OCI-LY7 (cell line): Measurements from ENCODE around the gene CBFA2T2. TPM values are rescaled to one million over a fixed set of nuclear protein-coding genes. Genes with fewer than 3 reads are reported as not detected.

Experiments used
- BruUV-seq: library from RNA; stranded (reverse); fragments of 400-500 nt; replicated peaks from 2 replicates; lab custom pipeline; 2021; lab: Mats Ljungman, UMichigan
- CTCF ChIA-PET: fragments of 300-600 bp; sonication (Branson Sonifier 250); formaldehyde crosslinking; loops from one replicate; lab custom pipeline; 2022; ENCODE audit warnings: antibody characterized with exemption; ENCODE audit not compliant: unreplicated experiment; lab: Charles Lee
- POLR2A ChIA-PET: fragments of 300-600 bp; sonication (Branson Sonifier 250); formaldehyde crosslinking; loops from one replicate; lab custom pipeline; 2022; ENCODE audit warnings: antibody characterized with exemption; lab: Charles Lee
- DNase-seq: peaks from one replicate; pipeline ENCODE4 v3.0.0-alpha.2; 2015; ENCODE audit warnings: low spot score
- H2AFZ ChIP-seq: fragments of 200-600 bp; sonication (generic), shearing (Covaris generic); 2 replicates; pipeline ENCODE4 v1.6.1; 2014; ENCODE audit warnings: mild to moderate bottlenecking, antibody characterized with exemption, low read length, moderate library complexity
- H3K27ac ChIP-seq: fragments of 200-600 bp; sonication (generic); 2 replicates; pipeline ENCODE4 v1.5.1; 2014; ENCODE audit warnings: mixed run types, low read depth, mild to moderate bottlenecking, moderate library complexity, low read length, inconsistent platforms; ENCODE audit not compliant: poor library complexity, severe bottlenecking
- H3K36me3 ChIP-seq: fragments of 200-600 bp; sonication (generic); 2 replicates; pipeline ENCODE4 v1.6.1; 2014; ENCODE audit warnings: mild to moderate bottlenecking, antibody characterized with exemption, low read length, moderate library complexity, mixed read lengths; ENCODE audit not compliant: insufficient read depth
- H3K4me1 ChIP-seq: fragments of 200-600 bp; sonication (generic); 2 replicates; pipeline ENCODE4 v1.5.1; 2014; ENCODE audit warnings: mild to moderate bottlenecking, low read length; ENCODE audit not compliant: insufficient read depth, poor library complexity, severe bottlenecking
- H3K4me2 ChIP-seq: fragments of 200-600 bp; sonication (generic); 2 replicates; pipeline ENCODE4 v1.6.1; 2014; ENCODE audit warnings: mild to moderate bottlenecking, low read length
- H3K4me3 ChIP-seq: fragments of 200-600 bp; sonication (generic); 2 replicates; pipeline ENCODE4 v1.5.1; 2014; ENCODE audit warnings: mild to moderate bottlenecking, low read depth, low read length; ENCODE audit not compliant: poor library complexity, severe bottlenecking
- H3K79me2 ChIP-seq: fragments of 200-600 bp; sonication (generic); 2 replicates; pipeline ENCODE4 v1.6.1; 2016; ENCODE audit warnings: low read depth, mild to moderate bottlenecking, low read length, moderate library complexity, mixed read lengths; ENCODE audit not compliant: insufficient read depth
- H3K9me2 ChIP-seq: fragments of 200-600 bp; sonication (generic); 2 replicates; pipeline ENCODE4 v1.6.1; 2016; ENCODE audit warnings: mild to moderate bottlenecking, low read length, mixed read lengths; ENCODE audit not compliant: insufficient read depth
- H3K9me3 ChIP-seq: fragments of 200-600 bp; sonication (generic); 2 replicates; pipeline ENCODE4 v1.6.1; 2014; ENCODE audit warnings: mild to moderate bottlenecking, mixed run types, low read length, mixed read lengths
- H4K20me1 ChIP-seq: fragments of 200-600 bp; sonication (generic); 2 replicates; pipeline ENCODE4 v1.6.1; 2014; ENCODE audit warnings: mild to moderate bottlenecking, antibody characterized with exemption, low read length, moderate library complexity, mixed read lengths; ENCODE audit not compliant: insufficient read depth
- EZH2phosphoT487 ChIP-seq: fragments of 200-600 bp; sonication (generic); IDR thresholded peaks from 2 replicates; pipeline ENCODE4 v1.6.1; 2018; ENCODE audit warnings: low read depth, borderline replicate concordance, mild to moderate bottlenecking, mixed run types, antibody characterized with exemption, low read length, moderate library complexity, mixed read lengths
- intact Hi-C: fragments of 100-400 bp; cut with micrococcal nuclease; formaldehyde crosslinking; loops from one replicate; pipeline ENCODE4 v1.10.0; 2022; ENCODE audit not compliant: unreplicated experiment
- total RNA-seq, 2 experiments: library from RNA; depleted of rRNA in 1 of 2; stranded (reverse); fragments of >200 nt in 1 of 2; shearing (Covaris generic) in 1 of 2; gene quantifications; 2 replicates each; pipeline ENCODE4 v1.2.3, GENCODE V29; 2014 to 2022
- TF ChIP-seq, protein P1 (sequence below): fragments of 200-600 bp; sonication (generic); conservative IDR thresholded peaks from 2 replicates; pipeline ENCODE4 v1.5.1; 2014; ENCODE audit warnings: mild to moderate bottlenecking, antibody characterized with exemption, low read length, moderate library complexity, mixed read lengths

The CBFA2T2 gene
- total RNA-seq, 2 experiments from 2014 or later = 20.7 to 32.9 TPM

GRCh38 chr20:33656010-33656782, 166.3 kb downstream of the CBFA2T2 start:
- Histone ChIP-seq H3K4me3 (no peak overlapping the region), H3K36me3 (peaks cover 27% of the 10 kb centered on the region; the same call in 1 of the 2 replicates), H3K9me3 (no peaks in the 10 kb centered on the region), H3K79me2 (no peaks in the 10 kb centered on the region), H3K9me2 (no peaks in the 10 kb centered on the region), H2AFZ (no peak overlapping the region), H3K4me2 (no peak overlapping the region), H3K27ac (no peak overlapping the region), H4K20me1 (no peaks in the 10 kb centered on the region), H3K4me1 (peaks cover 19% of the 10 kb centered on the region)
- intact Hi-C loops = no loop called here
- ChIA-PET CTCF (no interaction called here), POLR2A (no interaction called here)
- TF ChIP-seq EZH2phosphoT487 = no peak
- TF ChIP-seq, protein P1, sequence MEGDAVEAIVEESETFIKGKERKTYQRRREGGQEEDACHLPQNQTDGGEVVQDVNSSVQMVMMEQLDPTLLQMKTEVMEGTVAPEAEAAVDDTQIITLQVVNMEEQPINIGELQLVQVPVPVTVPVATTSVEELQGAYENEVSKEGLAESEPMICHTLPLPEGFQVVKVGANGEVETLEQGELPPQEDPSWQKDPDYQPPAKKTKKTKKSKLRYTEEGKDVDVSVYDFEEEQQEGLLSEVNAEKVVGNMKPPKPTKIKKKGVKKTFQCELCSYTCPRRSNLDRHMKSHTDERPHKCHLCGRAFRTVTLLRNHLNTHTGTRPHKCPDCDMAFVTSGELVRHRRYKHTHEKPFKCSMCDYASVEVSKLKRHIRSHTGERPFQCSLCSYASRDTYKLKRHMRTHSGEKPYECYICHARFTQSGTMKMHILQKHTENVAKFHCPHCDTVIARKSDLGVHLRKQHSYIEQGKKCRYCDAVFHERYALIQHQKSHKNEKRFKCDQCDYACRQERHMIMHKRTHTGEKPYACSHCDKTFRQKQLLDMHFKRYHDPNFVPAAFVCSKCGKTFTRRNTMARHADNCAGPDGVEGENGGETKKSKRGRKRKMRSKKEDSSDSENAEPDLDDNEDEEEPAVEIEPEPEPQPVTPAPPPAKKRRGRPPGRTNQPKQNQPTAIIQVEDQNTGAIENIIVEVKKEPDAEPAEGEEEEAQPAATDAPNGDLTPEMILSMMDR = no peak
- no TSS peak for BruUV-seq
- DNase-seq = no peak

DNA sequence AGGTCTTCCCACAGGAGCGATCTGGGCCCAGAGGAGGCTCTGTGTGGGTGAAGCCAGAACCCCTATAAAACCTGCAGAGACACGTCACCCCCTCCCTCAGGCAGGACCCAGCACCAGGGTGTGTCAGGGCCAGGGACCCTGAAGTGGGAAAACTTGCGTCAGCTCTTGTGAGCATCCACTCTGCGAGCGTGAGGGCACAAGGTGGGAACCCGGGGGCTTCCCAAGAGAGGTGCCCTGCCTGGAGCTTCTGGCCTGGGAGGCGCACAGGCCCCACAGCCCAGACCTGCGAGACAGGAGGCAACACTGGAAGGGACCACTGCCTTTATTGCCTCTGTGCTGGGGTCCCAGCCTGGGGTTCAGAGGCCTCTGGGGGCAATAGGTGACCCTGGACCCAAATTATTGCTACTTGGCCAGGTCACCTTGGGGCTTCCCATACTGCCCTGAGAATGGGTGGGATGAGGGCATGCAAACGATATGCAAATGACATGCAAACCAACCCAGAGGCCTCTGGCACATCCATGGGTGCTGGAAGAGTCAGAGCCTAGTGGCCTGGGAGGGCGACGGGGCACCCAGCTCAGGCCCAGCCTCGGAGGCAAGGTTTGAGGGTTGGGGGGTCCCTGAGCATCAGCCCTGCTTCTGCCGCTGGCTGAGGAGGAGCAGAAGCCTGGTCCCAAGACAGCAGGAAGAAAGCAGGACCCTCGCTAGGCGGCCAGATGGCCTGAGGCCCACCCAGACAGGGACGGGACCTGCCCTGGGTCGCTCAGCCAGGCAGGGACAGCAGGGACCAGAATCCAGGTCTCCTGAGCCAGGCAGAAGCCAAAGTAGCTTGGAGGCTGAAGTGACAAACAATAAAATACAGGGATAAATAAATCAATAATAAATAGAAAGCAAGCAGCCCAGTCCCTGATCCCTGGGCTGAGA, 167.1 kb downstream of the CBFA2T2 start:
- BruUV-seq = no TSS peak
- Histone ChIP-seq H3K4me2 (no peak overlapping the region), H3K4me3 (no peak overlapping the region), H3K9me2 (no peaks in the 10 kb centered on the region), H3K36me3 (peaks cover 27% of the 10 kb centered on the region; the same call in 1 of the 2 replicates), H4K20me1 (no peaks in the 10 kb centered on the region), H3K4me1 (peaks cover 19% of the 10 kb centered on the region), H3K79me2 (no peaks in the 10 kb centered on the region), H3K27ac (no peak overlapping the region), H3K9me3 (no peaks in the 10 kb centered on the region), H2AFZ (no peak overlapping the region)
- no peak for TF ChIP-seq EZH2phosphoT487
- TF ChIP-seq, protein P1 = no peak
- intact Hi-C loops = no loop called here
- DNase-seq = no peak
- POLR2A ChIA-PET = no interaction called here
- CTCF ChIA-PET = no interaction called here
